GM13977 (cell line): Measurements from ENCODE around the gene KIF22.
"Not testable (repeated sequence)": the region's sequence is repeated elsewhere in the genome, so short reads cannot be mapped to it uniquely, and the experiment has no call there.

Source experiments
- DNase-seq: peaks from one replicate; pipeline ENCODE4 v3.0.0; 2012; ENCODE audit warnings: low spot score
- CTCF ChIP-seq: IDR thresholded peaks from 2 replicates; pipeline ENCODE4 v1.5.1; 2012; ENCODE audit warnings: mild to moderate bottlenecking, control low read depth; ENCODE audit not compliant: insufficient read depth; ENCODE audit errors: extremely low read depth, missing control alignments
- in situ Hi-C: fragments of 300-500 bp; cut with MboI; formaldehyde crosslinking; loops from one replicate; pipeline ENCODE4 v1.12.0; 2022; ENCODE audit warnings: low sequenced_read_pairs, low pct_unique_long_range_greater_than_20kb, mixed read lengths, inconsistent platforms; ENCODE audit not compliant: unreplicated experiment

The KIF22 gene

GRCh38 chr16:29760567-29761279 is 29.8 kb upstream of the KIF22 start:
- in situ Hi-C loops: no loop called here
- TF ChIP-seq CTCF: no peak
- no peak for DNase-seq

- in situ Hi-C loops, DNase-seq: not testable (repeated sequence)
Measured at GRCh38 chr16:29761280-29761651, 29.3 kb upstream of the KIF22 start.

GRCh38 chr16:29761882-29762281 is 28.7 kb upstream of the KIF22 start:
- in situ Hi-C loops: no loop called here
- no peak for TF ChIP-seq CTCF
- no peak for DNase-seq

- in situ Hi-C loops: no loop called here
- TF ChIP-seq CTCF: no peak
- no peak for DNase-seq
Measured at GRCh38 chr16:29763326-29763725, 27.2 kb upstream of the KIF22 start.

- no peak for TF ChIP-seq CTCF
- in situ Hi-C loops: no loop called here
- DNase-seq: no peak
Measured at GRCh38 chr16:29765167-29766032, 25.2 kb upstream of the KIF22 start.

GRCh38 chr16:29766571-29766970 is 24.0 kb upstream of the KIF22 start:
- in situ Hi-C loops: no loop called here
- TF ChIP-seq CTCF: no peak

GRCh38 chr16:29767062-29767461 is 23.5 kb upstream of the KIF22 start:
- TF ChIP-seq CTCF: no peak
- DNase-seq: no peak
- in situ Hi-C loops: no loop called here

More at GRCh38 chr16:29766571-29766970, 24.0 kb upstream of the KIF22 start:
- no peak for DNase-seq
